Skin of body (tissue), 2 donors: ENCODE measurements around the gene FAM83C. TPM values are rescaled to one million over a fixed set of nuclear protein-coding genes. Genes with fewer than 3 reads are reported as not detected.

Experiments used
- DNase-seq: peaks from one replicate; lab custom pipeline; 2025; lab: John Stamatoyannopoulos, UW
- total RNA-seq: library from RNA; depleted of rRNA; stranded (reverse); fragments of >200 nt; gene quantifications from one replicate; pipeline ENCODE4 v1.2.3, GENCODE V29; 2014

Gene FAM83C
- total RNA-seq, 1 donor from 2014 or later: 7.7 TPM

- DNase-seq: peak; percentile 78
Observed at GRCh38 chr20:35284267-35284991, 7.8 kb downstream of the FAM83C start, which contains the start of gene EIF6. Gene EIF6, minus strand, starts transcription at chr20:35284772. Its CDS starts 285 bp downstream, at chr20:35284487.

DNA sequence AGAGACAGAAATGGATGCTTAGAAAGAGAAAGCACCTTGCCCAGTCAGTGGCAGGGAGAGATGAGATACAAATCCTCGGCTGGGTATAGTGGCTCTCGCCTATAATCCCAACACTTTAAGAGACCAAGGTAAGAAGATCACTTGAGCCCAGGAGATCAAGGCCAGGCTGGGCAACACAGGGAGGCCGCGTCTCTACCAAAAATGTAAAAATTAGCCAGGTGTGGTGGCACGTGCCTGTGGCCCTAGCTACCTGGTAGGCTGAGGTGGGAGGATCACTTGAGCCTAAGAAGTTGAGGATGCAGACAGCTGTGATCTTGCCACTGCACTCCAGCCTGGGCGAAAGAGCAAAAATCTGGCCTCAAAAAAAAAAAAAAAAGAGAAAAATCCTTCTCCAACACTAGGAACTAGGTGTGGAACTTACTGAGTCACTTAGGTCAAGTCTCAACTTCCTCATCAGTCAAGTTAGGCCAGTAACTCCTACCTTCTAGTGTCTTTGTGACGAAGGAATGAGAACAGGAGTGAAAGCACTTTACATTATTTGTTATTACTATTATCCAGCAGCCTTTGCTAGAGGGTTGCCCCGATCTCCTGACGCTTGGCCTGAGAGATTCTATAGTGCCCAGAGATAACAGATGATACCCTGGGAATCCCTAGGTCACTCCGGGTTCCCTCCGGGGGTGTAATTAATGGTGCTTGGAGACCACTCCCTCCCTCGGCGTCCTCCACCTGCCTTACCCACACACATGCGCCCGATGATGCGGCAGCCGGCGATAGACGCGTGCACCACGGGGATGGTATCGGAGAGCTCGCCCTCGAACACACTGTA, 8.6 kb downstream of the FAM83C start:
- DNase-seq: no peak

GRCh38 chr20:35281506-35282101, 10.6 kb downstream of the FAM83C start:
- DNase-seq: no peak

DNA sequence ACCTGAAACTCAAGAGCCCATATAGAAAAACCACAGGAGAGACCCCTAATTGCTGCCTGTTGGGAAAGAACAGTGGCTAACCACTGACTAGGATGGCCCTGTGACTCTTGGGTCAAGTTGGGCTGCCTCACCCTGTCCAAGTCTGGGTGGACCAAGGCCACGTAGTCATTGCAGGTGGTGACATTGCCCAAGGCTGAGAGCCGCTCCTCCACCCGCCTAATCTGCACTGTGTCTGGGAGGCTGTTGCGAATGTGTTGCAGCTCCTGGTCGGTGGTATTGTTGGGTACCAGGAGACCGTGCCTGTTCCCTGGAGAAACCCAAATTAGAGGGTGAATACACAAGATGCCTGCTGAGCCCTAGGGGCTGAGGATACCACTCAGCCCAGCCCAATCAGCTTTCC, 11.7 kb downstream of the FAM83C start:
- no peak for DNase-seq

DNA sequence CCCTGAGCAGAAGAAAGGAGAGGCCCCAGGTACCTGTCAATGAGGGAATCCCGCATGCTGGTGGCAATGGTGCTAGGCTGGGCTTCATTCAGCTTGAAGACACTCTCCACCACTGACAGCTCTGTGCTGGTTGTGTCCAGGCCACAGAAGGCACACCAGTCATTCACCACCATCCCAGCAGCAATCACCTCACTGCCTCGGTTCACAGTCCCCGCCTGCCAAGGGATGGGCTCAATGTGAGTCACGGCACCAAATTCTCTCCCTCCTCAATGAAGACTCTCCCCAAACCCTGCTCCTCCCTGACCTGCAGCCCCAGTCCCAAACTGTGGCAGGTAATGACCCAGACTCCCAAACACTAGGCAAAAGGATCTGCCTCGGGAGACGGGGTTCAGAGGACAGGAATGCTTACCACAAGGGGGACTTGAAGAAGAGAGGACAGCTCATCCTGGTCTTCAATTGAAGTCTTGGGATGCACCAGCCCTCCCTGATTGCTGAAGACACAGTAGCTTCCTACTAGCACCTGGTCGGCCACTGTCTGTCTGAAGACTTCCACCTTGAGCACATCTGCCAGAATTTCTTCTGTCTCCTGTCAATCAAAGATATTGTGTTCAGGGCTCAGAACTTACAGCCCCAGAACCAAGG, 12.6 kb downstream of the FAM83C start:
- no peak for DNase-seq

GRCh38 chr20:35279040-35279439, 13.2 kb downstream of the FAM83C start:
- no peak for DNase-seq

DNA sequence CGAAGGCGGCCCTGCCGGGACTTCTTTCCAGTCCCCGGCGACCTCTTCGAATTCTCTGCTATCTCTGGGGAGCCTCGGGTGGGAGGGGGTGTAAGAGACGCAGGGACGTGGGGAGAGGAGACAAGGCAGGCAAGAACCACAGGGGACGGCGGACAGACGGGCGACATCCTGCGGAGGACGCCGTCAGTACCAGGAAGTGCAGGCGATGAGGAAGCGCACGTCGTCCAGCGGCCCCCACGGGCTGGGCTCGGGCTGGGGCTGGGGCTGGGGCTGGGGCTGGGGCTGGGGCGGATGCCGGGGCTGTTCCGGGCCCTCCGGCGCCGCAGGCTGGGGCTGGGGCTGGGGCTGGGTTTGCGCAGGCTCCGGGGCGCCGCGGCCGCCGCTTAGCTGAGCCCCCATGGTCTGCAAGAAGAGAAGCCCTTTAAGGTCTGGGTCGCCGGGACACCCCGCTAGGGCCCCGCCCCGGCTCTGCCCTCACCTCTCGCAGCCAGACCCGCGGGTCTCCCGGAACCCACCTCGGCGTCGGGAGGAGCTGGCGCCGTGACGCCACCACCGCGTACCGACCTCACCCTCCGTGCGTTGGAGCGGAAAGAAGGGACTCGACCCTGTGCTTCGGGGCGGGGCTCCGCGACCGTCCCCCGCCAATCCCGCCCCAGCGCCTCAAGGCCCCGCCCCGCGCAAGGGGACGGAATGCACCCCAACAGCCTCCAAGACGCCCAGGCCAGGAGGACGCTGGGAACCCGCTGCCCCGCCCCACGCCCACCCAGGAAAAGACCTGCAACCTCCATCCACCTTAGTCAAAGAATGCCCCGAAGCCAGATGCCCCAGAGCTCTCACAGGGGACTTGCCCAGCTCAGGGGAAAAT, 14.5 kb downstream of the FAM83C start, which contains the start of gene MMP24OS:
TSS of gene MMP24OS (minus strand) at position 592 of the 865 bp plus-strand sequence. CDS start at position 399, 193 bp downstream.
- peak; percentile 68 for DNase-seq

GRCh38 chr20:35277127-35277526, 15.1 kb downstream of the FAM83C start:
- no peak for DNase-seq

- DNase-seq: no peak
Observed at GRCh38 chr20:35276408-35276807, 15.8 kb downstream of the FAM83C start.

DNA sequence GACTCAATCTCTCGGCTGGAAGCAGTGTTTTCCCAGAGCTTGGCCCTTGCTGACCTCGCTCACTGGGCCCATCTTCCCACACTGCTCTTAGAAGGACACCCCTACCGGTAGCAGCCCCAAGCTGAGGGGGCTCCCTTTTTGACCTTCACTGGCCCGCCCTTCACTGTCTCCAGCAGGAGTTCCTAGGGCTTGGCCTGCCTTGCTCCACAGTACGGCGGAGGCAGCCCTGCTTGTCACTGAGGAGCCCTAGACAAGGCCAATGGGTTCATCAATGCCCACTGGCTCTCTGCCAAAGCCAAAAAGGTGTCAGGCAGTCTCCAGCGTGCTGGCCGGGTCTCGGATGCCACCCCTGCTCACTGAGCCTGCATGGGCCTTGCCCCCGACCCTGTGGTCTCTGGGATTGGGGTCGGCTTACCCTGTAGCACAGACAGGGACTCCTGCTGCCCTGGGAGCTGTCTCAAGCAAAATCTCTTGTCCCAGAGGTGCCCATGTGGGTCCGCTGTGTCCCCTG, 16.4 kb downstream of the FAM83C start:
- DNase-seq: no peak

- no peak for DNase-seq
Observed at GRCh38 chr20:35274172-35275092, 17.8 kb downstream of the FAM83C start.

DNA sequence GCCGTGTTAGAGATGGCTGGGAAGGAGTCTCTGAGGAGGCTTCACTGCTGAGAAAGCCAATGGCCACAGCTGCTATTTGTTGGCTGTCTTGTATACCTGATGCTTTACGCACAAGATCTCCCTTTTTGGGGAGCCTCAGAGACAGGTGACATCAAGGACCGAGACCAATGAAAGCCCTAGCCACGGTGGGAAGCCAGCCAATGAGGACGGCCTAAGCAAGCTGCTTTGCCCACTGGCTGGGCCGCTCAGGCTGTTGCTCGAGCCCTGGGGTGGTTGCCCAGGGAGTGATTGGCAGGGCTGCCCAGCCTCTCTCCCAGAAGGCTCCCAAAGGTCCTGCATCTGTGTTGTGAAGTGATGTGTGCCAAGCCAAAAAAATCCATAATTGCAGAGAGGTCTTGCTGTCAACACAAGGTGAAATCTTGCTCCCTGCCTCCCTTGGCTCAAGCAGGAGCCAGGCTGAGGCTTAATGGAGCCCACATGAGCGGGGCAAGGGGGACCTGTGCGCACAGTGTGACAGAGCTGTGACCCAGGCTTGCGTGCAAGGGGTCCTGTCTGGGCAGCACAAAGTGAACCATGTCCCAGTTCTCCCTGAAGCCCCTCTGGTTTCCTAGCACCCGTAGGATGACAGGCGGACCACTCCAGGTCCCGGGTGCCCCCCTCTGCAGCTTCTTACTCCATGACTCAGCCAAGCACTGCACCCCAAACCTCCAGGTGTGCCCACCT, 18.6 kb downstream of the FAM83C start:
- DNase-seq: no peak

DNA sequence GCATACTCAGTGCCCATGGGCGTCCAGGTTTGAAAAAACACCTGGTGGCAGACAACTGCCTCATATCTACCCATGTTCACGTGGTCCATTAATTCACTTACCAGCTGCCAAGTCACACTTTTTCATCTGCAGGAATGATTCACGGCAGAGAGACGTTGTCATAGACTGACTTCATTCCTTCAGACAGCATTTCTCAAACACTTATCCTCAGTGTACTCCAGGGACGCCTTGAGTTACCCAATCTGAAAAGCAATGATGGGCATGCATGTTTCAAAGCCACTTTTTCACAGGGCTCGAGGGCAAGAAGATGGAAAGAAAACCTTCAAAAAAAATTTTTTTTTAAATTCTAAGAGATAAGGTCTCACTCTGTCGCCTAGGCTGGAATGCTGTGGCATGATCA, 20.3 kb downstream of the FAM83C start:
- no peak for DNase-seq

DNA sequence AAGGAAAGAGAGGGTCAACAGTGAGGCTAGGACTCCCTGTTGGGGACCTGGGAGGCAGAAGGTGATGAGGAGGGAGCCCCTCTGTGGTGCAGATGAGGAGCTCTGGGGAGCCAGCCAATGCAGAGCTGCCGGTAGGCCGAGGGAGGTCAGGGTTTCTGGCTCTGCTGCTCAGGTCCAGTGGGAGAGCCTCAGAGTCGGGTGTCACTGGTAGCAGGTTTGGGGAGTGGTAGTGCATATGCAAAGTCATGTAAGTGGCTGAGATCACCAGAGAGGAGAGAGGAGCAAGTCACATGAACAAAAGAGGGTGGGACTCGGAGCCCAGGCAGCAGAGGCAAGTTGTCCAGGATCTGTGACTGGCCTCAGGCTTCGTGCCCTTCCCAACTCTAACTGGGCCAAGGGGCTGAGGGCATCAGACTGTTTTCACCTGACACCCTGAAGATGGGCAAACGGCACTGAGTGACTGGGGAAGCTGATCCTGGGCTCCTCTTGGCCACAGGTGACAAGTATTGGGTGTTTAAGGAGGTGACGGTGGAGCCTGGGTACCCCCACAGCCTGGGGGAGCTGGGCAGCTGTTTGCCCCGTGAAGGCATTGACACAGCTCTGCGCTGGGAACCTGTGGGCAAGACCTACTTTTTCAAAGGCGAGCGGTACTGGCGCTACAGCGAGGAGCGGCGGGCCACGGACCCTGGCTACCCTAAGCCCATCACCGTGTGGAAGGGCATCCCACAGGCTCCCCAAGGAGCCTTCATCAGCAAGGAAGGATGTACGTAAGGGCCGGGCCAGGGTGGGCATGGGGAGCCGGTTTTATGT, 20.9 kb downstream of the FAM83C start:
- DNase-seq: no peak

DNA sequence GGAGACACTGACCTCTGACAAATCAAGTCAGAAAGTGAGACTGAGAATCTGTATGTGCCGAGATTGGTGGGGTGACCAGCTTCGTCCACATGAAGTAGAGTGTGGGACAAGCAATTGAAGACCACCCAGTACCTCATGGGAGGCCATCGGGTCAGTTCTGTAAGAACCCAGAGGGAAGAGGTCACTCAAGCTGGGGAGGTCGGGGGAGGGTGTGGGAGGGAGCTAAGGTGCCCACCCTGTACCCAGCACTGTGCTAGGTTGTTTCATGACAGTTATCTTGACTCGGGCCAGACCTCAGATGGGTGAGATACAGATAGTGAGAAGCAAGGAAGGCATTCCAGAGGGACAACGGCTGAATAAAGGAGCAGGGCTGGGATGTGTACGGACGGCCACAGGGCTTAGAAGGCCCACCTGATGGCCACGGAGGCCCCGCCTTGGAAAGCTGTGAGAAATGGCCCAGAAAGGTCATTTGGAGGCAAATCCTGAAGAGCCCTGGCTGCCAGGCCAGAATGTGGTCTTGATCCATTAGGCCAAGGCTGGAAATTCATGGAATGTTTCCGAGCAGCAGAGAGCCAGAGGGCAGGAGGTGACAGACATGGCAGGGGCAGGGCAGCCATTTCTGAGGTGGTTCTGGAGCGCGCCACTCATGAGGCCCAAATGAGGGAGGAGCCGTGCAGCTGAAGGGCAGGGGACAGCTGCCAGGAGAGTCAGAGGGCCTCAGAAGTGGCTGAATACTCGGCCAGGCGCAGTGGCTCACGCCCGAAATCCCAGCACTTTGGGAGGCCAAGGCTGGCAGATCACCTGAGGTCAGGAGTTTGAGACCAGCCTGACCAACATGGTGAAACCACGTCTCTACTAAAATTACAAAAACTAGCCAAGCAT, 22.0 kb downstream of the FAM83C start:
- DNase-seq: no peak

GRCh38 chr20:35269055-35269781, 23.0 kb downstream of the FAM83C start:
- no peak for DNase-seq
